Activated naive CD4-positive, alpha-beta T cell treated with Interleukin-2 at 50 U/mL for 16 hours (primary cell): Measurements from ENCODE around the gene SBF2.
"Not testable (repeated sequence)": the region's sequence is repeated elsewhere in the genome, so short reads cannot be mapped to it uniquely, and the experiment has no call there.

Experiments used
- DNase-seq: peaks from one replicate; pipeline ENCODE4 v3.0.0-alpha.2; 2020

Gene SBF2

DNA sequence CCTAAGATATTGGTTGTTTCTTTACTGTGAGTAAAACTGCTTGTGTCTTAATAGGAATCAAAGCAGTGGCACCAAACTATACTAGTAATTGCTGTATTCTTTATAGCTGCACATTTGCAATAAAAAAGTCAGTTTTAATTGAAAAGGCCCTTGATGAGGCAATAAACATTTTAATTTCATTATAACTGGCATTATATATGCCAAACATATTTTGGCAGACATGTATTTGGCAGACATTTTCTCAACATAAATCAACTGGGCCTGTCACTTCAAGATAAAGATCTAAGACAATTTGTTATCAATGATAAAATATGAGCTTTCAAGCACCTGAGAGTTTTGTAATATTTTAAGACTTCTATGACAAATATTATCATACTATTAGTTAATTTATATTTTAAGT lies 245.7 kb downstream of the SBF2 start:
- DNase-seq, result no peak

DNA sequence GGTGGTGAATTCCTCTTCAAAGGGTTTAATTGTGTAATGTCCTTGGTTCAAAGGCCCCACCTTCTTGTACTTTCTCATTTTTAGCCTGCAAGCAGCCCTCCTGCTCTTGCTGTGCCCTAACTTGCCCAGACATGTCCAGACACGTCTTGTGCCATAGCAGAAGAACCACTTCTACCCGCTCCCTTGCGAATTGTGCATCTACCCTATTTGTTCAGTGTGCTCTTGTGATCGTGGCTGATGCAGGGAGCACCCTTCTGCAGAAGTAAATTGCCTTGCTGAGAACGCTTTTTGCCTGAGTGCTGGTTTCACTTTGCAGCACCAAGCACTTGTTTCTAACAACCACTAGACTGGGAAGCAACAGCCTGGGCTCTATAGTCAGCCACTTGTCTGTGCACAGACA lies 249.4 kb downstream of the SBF2 start:
- no peak for DNase-seq

DNA sequence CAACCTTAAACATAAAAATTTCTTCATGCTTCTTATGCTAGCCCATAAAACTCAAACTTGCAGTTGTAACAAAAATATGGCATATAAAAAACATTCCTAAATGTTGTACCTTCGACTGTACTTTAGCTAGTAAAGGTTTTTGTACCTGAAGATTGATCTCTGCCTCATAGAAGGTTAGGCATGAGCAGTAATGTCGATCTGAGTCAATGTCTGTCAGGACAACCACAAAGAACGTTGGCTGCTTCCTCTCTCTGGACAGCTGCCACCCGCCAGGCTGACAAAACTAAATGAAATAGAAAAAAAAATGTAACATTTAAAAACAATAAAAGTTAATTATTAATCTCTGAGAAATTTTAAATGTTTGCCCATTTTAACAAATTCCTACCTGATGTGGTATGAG lies 251.3 kb downstream of the SBF2 start:
- DNase-seq, result no peak

DNA sequence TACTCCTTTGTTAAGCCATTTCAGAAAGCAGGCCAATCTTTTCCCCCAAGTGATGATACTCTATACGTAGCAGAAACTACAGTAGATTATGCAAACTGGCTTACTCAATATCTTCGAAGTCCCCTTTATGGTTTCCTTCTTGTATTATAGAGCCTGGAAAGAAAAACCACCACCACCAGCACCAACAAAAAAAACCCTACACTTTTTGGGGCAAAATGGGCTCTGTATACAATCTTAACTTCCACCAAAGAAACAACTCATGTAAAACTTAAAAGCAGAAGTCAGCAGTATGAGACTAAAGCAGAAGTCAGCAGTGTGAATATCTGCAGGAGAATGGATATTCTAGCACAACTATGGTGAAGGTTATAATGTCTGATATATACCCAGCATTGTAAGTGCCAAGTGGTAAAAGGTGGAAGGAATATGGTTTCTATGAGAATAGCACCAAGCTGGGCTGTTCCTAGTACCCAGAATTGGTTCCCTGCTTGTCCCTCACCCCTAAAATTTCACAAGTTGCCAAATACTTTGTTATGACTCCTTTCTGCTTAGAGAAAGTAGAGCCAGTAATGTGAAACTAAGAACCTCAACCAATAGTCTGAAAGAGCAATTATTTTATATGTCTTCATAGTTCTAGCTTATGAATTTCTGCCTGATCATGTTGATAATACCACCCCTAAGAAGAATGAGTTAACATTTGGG lies 252.1 kb downstream of the SBF2 start:
- no peak for DNase-seq

DNA sequence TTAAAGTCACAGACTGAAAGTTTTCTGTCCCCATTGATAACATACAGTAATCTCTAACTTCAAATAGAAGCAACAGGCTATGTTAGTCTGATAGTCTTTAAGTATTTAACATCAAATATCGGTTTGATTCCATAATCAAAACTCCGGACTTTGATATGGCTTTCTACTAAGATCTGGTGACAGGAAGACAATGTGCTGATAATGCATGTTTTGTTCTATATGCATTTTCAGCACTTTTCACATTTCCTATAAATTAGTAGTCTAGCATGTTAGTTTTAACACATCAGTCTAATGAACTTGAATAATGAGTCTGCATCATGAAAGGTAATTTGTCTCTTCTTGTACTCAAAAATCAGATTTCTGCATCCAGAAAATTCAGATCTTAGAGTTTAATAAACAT lies 252.7 kb downstream of the SBF2 start:
- no peak for DNase-seq

DNA sequence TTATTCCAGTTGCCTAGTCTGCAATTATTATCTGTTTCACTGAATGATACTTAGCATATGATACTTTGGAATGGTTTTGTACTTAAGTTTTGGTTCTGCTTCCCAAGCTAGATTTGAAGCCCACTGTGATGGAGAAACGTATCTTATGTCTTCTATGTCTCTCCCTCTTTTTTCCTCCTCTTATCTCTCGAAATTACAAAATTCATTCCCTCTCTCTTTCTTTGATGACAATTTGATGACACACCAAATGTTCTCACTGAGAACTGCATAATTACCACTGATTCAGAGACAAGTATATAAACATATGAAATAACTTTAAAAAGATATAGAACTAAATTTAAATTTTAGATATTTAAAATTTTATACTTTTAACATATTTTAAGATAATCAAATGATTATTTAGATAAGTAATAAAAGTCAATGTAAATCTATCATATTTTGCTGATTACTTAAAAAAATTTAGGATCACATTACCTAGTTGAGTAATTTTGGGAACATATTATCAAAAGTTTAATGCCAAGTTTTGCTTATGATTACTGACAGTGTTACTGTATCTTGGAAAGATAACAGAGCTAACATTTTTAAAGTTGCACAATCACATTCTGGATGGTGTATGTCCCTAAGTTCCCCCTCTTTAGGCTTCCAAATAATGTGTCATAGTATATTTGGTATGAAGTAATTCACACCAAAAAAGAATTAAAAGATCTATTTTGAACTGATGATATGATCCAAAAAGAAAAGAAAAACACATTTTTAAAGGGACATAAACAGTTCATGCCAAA lies 255.3 kb downstream of the SBF2 start:
- DNase-seq, result no peak

DNA sequence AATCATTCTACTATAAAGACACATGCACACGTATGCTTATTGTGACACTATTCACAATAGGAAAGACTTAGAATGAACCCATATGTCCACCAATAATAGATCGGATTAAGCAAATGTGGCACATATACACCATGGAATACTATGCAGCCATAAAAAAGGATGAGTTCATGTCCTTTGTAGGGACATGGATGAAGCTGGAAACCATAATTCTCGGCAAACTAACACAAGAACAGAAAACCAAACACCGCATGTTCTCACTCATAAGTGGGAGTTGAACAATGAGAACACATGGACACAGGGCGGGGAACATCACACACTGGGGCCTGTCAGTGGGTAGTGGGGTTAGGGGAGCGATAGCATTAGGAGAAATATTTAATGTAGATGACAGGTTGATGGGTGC lies 258.1 kb downstream of the SBF2 start:
- DNase-seq, result not testable (repeated sequence)

DNA sequence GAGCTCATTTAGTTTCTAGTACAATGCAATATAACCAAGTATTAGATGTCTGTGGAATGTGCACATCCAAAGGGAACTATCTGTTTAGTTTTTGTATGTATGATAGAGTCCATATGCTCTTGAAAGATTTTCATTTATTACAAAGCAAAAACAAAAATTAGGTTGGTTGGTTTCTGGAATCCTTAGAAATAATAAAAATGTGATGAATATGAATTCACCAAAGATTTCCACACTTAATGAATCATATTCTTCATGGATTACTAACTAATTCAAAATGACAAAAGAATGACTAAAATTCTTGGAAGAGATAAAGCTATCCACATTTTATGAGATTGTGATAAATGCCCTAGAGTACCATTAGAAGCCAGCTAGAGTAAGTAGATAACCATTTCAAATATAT lies 261.1 kb downstream of the SBF2 start:
- DNase-seq, result no peak

DNA sequence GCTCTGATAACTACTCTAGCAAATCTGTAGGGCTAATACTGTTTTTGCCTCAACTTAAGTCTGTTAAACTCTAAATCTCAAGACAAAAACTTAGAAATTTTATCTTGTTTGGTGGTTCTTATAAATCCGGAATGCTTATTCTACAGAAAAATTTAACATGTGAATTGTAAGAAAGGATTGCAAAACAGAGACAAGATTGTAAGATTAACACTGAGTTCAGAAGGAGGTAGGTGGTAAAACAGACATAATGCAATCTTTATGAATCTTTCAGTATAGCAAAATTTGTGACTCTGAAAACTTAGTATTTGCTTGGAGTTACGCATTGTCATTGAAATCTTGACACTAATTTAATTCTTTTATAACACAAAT lies 263.9 kb downstream of the SBF2 start:
- DNase-seq, result no peak

DNA sequence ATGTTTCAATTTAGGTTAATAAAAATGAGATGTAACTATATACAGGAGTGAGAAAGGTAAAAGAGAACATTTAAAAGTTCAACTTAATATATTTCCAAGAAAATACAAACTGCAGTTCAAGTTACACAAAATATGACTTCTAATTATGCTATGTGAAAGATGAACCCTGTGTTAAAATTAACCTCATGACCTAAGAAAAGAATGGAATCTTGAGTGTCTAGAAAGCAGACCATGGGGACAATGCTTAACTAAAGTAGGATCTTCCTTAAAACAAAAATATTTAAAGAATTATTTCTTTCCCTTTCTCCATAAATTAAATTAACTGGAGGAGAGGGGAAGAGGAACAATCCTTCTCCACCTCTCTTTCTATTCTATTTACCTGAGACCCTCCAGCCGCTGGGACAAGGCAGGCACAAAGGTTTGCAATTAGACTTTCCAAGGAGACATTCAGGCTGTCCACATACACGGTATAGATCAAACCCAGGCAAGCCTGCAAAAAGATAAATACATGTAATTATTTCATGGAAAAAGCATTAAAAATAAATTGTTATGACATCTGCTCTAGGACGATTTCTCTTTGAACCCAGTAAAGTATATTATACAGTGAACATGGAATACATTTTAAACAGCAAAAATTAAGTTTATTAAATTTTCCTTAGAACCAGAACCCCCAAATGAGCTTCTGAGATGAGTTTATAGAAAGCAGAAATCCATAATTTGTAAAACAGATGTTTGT lies 264.5 kb downstream of the SBF2 start:
- DNase-seq, result no peak

DNA sequence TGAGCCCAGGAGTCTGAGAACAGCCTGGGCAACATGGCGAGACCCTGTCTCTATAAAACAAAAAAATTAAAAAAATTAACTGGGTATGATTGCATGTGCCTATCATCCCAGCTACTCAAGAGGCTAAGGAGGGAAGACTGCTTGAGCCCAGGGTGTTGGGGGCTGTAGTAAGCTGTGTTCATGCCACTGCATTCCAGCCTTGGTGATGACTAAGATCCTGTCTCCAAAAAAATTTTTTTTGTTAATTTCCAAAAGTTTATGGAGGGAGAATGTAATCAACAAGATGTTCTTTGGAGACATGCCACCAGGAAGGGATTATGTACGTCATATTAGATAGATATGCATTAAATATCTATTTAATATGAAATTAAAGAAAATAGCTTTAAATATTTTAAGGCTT lies 267.5 kb downstream of the SBF2 start:
- no peak for DNase-seq

DNA sequence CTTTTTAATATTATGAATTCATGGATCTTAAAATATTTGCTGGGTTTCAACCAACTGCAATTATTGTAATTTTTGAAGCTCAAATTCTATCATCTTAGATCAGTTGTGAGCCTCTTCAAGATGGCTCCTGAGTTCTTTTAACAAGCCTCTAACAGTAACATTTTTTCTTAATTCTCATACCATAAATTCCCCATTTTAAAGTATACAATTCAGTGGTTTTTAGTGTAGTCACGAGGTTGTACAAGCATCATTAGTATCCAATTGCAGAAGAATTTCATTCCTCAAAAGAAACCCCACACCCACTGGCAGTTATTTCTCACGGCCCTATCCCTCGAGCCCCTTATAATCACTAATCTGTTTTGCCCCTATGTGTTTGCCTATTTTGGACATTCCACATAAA lies 270.8 kb downstream of the SBF2 start:
- no peak for DNase-seq

DNA sequence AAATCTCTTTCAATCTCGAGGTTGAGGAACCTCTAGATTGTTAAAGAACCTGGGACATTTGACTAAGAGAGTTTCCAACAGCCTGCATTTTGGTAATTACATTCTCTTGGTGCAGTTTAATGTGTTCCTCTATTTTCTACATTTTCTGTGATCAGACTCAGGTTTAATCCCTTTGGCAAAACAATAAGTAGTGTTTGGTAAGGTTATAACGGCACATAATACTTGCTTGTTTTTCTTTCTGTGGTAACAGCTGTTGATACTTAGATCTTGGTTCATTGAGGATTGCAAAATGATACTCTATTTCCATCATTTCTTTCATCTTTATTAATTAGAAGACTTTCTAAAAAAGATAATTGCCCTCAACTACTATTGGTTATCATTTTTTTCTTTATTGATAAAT lies 271.3 kb downstream of the SBF2 start:
- DNase-seq, result no peak

DNA sequence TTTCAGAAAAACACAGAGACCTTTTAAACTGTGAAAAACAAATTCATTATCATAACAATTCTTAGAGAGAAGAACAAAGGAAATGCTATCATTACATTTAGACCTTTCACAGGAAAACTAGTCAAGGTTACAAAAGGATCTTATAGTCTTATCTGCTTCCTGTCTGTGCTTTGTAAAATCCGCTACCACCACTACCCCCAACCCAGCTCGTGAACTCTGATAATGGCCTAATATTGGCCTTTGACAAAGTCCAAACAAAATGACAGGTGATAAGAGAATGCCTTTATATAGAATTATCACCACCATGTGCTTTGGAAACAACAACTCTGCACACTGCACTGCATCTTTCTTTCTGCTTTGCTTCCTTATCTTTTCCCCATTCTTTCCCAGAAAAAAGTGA lies 272.5 kb downstream of the SBF2 start:
- DNase-seq, result no peak

DNA sequence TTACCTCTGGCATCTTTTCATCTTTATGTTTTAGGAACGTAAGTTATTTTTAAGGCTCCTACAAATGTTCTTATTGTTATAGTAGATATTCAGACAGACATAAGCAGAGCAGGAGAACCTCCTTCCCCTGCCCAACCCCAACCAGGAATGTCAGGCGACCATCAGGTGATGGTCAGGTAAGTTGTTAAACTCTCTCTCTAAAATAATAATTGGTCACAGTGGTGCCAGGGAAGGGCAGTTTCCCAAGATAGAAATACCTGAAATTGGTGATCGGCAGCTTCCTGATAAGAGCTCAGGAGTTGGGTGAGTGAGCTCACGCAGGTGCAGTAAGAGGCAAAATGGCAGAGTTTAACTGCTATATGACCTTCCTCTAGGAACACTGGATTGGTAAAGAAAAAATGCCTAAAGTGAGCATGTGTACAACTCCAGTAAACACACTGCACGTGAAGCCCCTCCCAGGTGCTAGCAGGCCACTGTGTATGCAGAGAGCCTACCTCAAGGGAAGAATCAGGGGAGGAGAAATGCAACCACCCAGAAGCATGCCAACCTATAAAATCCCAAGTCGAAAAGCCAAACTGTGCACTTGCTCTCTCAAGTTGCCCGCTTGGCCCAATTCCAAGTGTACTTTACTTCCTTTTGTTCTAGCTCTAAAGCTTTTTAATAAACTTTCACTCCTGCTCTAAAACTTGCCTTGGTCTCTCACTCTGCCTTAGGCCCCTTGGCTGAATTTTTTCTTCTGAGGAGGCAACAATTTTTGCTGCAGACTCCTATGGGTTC lies 273.9 kb downstream of the SBF2 start:
- no peak for DNase-seq

DNA sequence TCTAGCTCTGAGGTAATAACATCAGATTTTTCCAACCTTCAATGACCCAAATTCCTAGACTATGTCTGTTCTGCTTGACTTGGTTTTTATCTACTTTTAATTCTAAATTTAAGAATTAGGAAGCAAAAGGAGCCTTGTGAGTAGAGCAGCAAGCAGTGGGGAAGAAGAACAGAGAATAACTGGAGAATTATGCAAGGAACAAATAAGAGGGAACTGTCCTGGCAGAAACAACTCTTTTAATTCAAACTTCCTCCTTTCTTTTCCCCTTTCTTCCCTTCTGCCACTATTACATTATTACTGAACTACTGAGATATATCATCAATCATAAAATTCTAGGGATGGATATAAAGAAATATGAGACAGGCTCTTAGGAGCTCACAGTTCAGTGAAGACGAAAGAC lies 276.1 kb downstream of the SBF2 start:
- no peak for DNase-seq

DNA sequence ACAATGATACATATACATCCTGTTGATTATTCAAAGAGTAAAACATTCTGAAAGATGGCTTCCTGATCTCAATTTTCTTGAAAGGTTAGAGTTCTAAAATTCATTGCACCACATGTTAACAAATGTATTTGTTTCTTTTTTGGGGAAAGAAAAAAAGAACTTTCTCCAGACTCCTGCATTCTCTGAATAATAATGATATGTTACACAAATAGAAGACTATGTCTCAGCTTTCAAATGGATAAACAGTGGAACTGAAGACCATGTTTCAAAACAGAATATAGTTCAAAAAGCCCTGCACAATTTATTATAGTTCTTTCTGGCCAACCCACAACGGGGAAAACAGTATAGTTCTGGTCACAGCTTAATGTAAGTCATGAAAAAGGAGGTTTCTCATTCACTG lies 277.0 kb downstream of the SBF2 start:
- DNase-seq, result no peak

DNA sequence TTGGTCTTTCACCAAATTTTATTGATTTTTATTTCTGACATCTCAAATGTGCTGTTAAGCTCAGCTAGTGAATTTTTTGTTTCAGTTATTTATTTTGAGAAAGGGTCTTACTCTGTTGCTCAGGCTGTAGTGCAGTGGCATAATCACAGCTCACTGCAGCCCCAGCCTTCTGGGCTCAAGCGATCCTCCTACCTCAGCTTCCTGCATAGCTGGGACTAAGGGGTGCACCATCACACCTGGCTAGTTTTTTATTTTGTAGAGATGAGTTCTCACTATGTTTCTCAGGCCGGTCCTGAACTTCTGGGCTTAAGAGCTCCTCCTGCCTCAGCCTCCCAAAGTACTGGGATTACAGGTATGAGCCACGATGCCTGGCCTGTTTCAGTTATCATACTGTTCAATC lies 282.0 kb downstream of the SBF2 start:
- DNase-seq, result no peak

DNA sequence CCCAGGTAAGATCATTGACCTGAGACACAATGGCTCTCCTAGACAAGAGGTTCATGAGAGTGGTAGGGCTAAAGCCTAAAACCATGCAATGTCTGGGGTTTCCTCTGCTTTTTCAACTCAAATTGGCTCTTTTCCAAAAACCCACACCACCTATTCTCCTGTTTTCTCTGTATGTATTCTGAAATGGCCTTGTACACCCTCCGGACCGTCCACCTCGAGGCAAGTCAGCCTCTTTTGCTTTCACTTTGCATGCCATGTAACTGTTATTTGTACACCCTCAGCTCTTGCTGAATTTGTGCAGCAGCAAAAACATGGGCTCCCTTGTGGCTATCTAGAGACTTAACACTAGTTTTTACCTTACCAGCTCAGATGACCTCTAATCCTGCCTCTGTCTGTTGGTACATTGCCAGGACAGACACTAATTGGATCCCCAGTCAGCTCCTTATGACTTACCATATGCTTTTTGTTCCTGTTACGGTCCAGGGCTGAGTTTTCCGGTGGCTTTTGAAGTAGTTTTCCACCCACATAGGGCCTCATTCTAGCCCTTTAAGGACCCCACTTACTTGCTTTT lies 288.0 kb downstream of the SBF2 start:
- DNase-seq, result no peak

DNA sequence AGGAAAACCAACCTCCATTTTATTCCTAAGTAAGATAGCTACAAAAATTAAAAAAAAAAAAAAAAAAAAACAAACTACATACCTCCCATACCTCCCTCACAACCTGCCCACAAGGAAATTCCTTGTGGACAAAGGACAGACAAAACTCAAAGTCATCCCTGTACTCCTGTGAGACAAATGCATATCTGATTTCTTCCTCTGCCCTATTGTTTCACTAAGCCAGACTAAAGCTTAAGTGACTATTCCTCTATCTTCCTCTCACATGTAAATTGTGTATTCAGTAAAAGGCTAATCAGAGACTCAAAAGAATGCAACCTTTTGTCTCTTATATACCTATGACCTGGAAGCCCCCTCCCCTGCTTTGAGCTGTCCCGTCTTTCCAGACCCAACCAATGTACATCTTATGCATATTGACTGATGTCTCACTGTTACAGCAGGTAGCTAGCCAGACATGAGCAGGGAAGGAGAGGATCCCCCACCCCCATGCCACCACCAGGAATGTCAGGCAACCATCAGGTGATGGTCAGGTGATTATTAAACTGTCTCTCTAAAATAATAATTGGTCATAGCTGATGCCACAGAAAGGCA lies 289.4 kb downstream of the SBF2 start:
- DNase-seq, result no peak

DNA sequence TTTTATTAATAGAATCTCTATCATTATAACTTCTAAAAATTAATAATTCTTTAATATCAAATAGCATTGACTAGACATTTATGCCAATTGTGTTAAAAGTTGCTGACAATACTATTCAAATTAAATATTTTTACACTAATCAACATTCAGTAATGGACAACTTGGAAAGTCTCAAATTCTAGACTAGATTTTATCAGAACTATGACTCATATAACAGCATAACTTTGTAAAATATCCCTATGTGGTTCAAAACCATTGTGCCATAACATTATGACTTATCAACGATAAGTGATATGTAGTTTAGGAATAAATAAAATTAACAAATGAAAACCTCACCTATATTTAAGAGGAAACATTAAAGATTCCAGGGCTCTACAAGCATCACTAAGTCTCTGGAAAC lies 291.8 kb downstream of the SBF2 start:
- no peak for DNase-seq

DNA sequence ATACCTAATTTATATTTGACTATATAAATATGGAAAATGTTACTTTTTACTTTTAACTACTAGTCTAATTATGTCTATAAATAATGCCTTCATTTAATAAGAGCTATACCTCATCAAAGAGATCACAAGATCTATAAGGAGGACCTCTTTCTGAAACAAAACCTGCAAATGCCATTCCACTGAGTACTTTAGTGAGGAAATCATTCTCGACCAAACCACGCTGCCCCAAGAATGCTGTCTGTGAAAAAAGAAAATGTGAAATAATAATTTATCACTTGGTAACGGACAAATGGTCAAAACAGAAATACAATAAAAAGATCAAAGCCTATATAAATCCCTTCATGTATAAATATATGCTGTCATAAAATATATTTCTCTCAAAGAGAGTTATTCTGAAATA lies 301.7 kb downstream of the SBF2 start:
- no peak for DNase-seq
